ENCODE data around the gene KCTD10.

The KCTD10 gene

GRCh38 chr12:109481863-109482262 lies 4.8 kb upstream of the KCTD10 start:
- TF ChIP-seq EZH2 (IDR thresholded peaks at IDR 0.05; ENCODE audit: borderline replicate concordance, low read depth, low read length, severe bottlenecking) (no peak), CTCF (IDR thresholded peaks at IDR 0.05; ENCODE audit: borderline replicate concordance, extremely low read depth, low read length, poor library complexity, severe bottlenecking) (no peak)
- peaks cover 35% of the 10 kb centered on the region for H3K79me2 ChIP-seq (ENCODE audit: insufficient read depth, low read length)
- ATAC-seq (ENCODE audit: insufficient read depth, low read depth): no peak

GRCh38 chr12:109480356-109480755 lies 3.3 kb upstream of the KCTD10 start:
- Histone ChIP-seq H4K20me1 (ENCODE audit: insufficient read depth, low read length) (no peaks in the 10 kb centered on the region), H3K9ac (ENCODE audit: low read depth, low read length) (no peak overlapping the region), H3K4me2 (ENCODE audit: insufficient read depth, low read length) (no peak overlapping the region), H3K27me3 (ENCODE audit: insufficient read depth, low read length, poor library complexity) (no peaks in the 10 kb centered on the region), H3K36me3 (ENCODE audit: insufficient read depth, low read length) (peaks cover 30% of the 10 kb centered on the region), H3K79me2 (ENCODE audit: insufficient read depth, low read length) (peaks cover 50% of the 10 kb centered on the region), H3K27ac (ENCODE audit: low read length) (no peak overlapping the region), H3K4me3 (ENCODE audit: low read depth in 1 of 2, low read length in 2 of 2) (no peak overlapping the region), H3K4me1 (ENCODE audit: insufficient read depth, low read length) (peaks cover 37% of the 10 kb centered on the region), H2AFZ (ENCODE audit: low read depth, low read length) (no peak overlapping the region), H3K9me3 (ENCODE audit: insufficient read depth, low read length, severe bottlenecking) (no peaks in the 10 kb centered on the region)
- no peak for TF ChIP-seq EZH2 (IDR thresholded peaks at IDR 0.05; ENCODE audit: borderline replicate concordance, low read depth, low read length, severe bottlenecking)
- no peak for TF ChIP-seq CTCF (IDR thresholded peaks at IDR 0.05; ENCODE audit: borderline replicate concordance, extremely low read depth, low read length, poor library complexity, severe bottlenecking)
- no peak for DNase-seq
- no peak for ATAC-seq (ENCODE audit: insufficient read depth, low read depth)

More at GRCh38 chr12:109481863-109482262, 4.8 kb upstream of the KCTD10 start:
- no peak overlapping the region for H2AFZ ChIP-seq (ENCODE audit: low read depth, low read length)
- no peak for DNase-seq
- H3K4me1 ChIP-seq (ENCODE audit: insufficient read depth, low read length): peaks cover 22% of the 10 kb centered on the region
- no peaks in the 10 kb centered on the region for H3K9me3 ChIP-seq (ENCODE audit: insufficient read depth, low read length, severe bottlenecking)
- no peak overlapping the region for H3K4me3 ChIP-seq (ENCODE audit: low read depth in 1 of 2, low read length in 2 of 2)
- H4K20me1 ChIP-seq (ENCODE audit: insufficient read depth, low read length): no peaks in the 10 kb centered on the region
- no peak overlapping the region for H3K9ac ChIP-seq (ENCODE audit: low read depth, low read length)
- no peak overlapping the region for H3K4me2 ChIP-seq (ENCODE audit: insufficient read depth, low read length)
- no peak overlapping the region for H3K27ac ChIP-seq (ENCODE audit: low read length)
- no peaks in the 10 kb centered on the region for H3K27me3 ChIP-seq (ENCODE audit: insufficient read depth, low read length, poor library complexity)
- H3K36me3 ChIP-seq (ENCODE audit: insufficient read depth, low read length): peaks cover 45% of the 10 kb centered on the region

GRCh38 chr12:109479761-109480160 lies 2.7 kb upstream of the KCTD10 start:
- Histone ChIP-seq H3K4me2 (ENCODE audit: insufficient read depth, low read length) (peak overlapping the region; percentile 99; the same call in 1 of the 2 replicates), H3K36me3 (ENCODE audit: insufficient read depth, low read length) (peaks cover 24% of the 10 kb centered on the region), H4K20me1 (ENCODE audit: insufficient read depth, low read length) (peaks cover 2% of the 10 kb centered on the region; the same call in 1 of the 2 replicates), H3K79me2 (ENCODE audit: insufficient read depth, low read length) (peaks cover 56% of the 10 kb centered on the region), H2AFZ (ENCODE audit: low read depth, low read length) (no peak overlapping the region), H3K9ac (ENCODE audit: low read depth, low read length) (no peak overlapping the region), H3K4me1 (ENCODE audit: insufficient read depth, low read length) (peaks cover 41% of the 10 kb centered on the region), H3K27me3 (ENCODE audit: insufficient read depth, low read length, poor library complexity) (no peaks in the 10 kb centered on the region), H3K4me3 (ENCODE audit: low read depth in 1 of 2, low read length in 2 of 2) (no peak overlapping the region), H3K9me3 (ENCODE audit: insufficient read depth, low read length, severe bottlenecking) (no peaks in the 10 kb centered on the region), H3K27ac (ENCODE audit: low read length) (no peak overlapping the region)
- TF ChIP-seq EZH2 (IDR thresholded peaks at IDR 0.05; ENCODE audit: borderline replicate concordance, low read depth, low read length, severe bottlenecking): no peak
- no peak for TF ChIP-seq CTCF (IDR thresholded peaks at IDR 0.05; ENCODE audit: borderline replicate concordance, extremely low read depth, low read length, poor library complexity, severe bottlenecking)
- ATAC-seq (ENCODE audit: insufficient read depth, low read depth) (no peak), DNase-seq (no peak)

- H3K4me2 ChIP-seq (ENCODE audit: insufficient read depth, low read length): peak overlapping the region; percentile 99
- TF ChIP-seq EZH2 (IDR thresholded peaks at IDR 0.05; ENCODE audit: borderline replicate concordance, low read depth, low read length, severe bottlenecking) (no peak), CTCF (IDR thresholded peaks at IDR 0.05; ENCODE audit: borderline replicate concordance, extremely low read depth, low read length, poor library complexity, severe bottlenecking) (no peak)
- DNase-seq (no peak), ATAC-seq (ENCODE audit: insufficient read depth, low read depth) (no peak)
- H3K9me3 ChIP-seq (ENCODE audit: insufficient read depth, low read length, severe bottlenecking): no peaks in the 10 kb centered on the region
- peak overlapping the region; percentile 69 for H3K9ac ChIP-seq (ENCODE audit: low read depth, low read length)
- H3K27me3 ChIP-seq (ENCODE audit: insufficient read depth, low read length, poor library complexity): no peaks in the 10 kb centered on the region
- peak overlapping the region; percentile 97 for H2AFZ ChIP-seq (ENCODE audit: low read depth, low read length)
- peaks cover 74% of the 10 kb centered on the region for H3K79me2 ChIP-seq (ENCODE audit: insufficient read depth, low read length)
- H4K20me1 ChIP-seq (ENCODE audit: insufficient read depth, low read length): peaks cover 9% of the 10 kb centered on the region; the same call in 1 of the 2 replicates
- peak overlapping the region; percentile 95 for H3K27ac ChIP-seq (ENCODE audit: low read length)
- peak overlapping the region; percentile 90 to 96 for H3K4me3 ChIP-seq (ENCODE audit: low read depth in 1 of 2, low read length in 2 of 2)
- H3K36me3 ChIP-seq (ENCODE audit: insufficient read depth, low read length): peaks cover 8% of the 10 kb centered on the region
- peaks cover 44% of the 10 kb centered on the region for H3K4me1 ChIP-seq (ENCODE audit: insufficient read depth, low read length)
Measured at GRCh38 chr12:109477963-109478315, 839 bp upstream of the KCTD10 start.

Data from DND-41 (cell line).